BJ (cell line): ENCODE data around the gene NPR2. TPM values are rescaled to one million over a fixed set of nuclear protein-coding genes. Genes with fewer than 3 reads are reported as not detected.

Experiments
- CTCF ChIA-PET: fragments of 350-600 bp; formaldehyde crosslinking; extraction: SDS; loops from one replicate; lab custom pipeline; 2021; ENCODE audit warnings: antibody characterized with exemption, inconsistent platforms; lab: Yijun Ruan, JAX
- POLR2A ChIA-PET: fragments of 300-600 bp; sonication (Branson Sonifier 250); formaldehyde crosslinking; extraction: SDS; loops from one replicate; lab custom pipeline; 2021; ENCODE audit warnings: antibody characterized with exemption; lab: Charles Lee
- DNase-seq: peaks from one replicate; pipeline ENCODE4 v3.0.0-alpha.2; 2011; ENCODE audit warnings: low read depth
- H3K27me3 ChIP-seq: 2 replicates; pipeline ENCODE4 v1.6.0; 2011; ENCODE audit warnings: low read length; ENCODE audit not compliant: control insufficient read depth, insufficient read depth
- H3K36me3 ChIP-seq: 2 replicates; pipeline ENCODE4 v1.5.1; 2011; ENCODE audit warnings: low read length; ENCODE audit not compliant: control insufficient read depth, insufficient read depth
- H3K4me3 ChIP-seq: 2 replicates; pipeline ENCODE4 v1.5.1; 2011; ENCODE audit warnings: low read depth, mild to moderate bottlenecking, control low read depth, low read length
- CTCF ChIP-seq: IDR thresholded peaks from 2 replicates; pipeline ENCODE4 v1.5.1; 2011; ENCODE audit warnings: low read depth, mild to moderate bottlenecking, control low read depth, inconsistent platforms, low read length, moderate library complexity; ENCODE audit not compliant: insufficient read depth
- polyA plus RNA-seq: library from polyadenylated mRNA; depleted of rRNA; stranded (reverse); fragments of >200 nt; gene quantifications from 2 replicates; pipeline ENCODE4 v1.2.3, GENCODE V29; 2011

Gene NPR2
- polyA plus RNA-seq, 1 experiment = 33.4 TPM

DNA sequence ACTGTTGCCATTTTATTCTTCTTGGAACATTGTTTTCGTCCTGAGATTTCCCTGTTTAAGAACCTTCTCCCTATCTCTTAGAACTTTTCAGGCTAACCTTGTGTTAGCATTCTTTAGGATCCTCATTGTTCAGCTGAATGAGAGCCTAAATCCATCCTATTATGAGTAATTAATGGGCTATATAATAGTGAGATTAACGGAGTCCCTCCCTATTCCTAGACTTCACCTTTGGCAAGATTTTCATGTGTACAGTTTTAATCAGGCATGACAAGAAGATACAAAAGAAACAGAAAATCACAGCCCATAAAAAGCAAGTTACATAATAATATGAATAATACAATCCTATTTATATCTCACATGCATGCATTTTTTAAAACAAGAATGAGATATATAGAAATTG is 28.2 kb upstream of the NPR2 start:
- Histone ChIP-seq H3K4me3 (no peak overlapping the region), H3K36me3 (no peaks in the 10 kb centered on the region), H3K27me3 (no peaks in the 10 kb centered on the region)
- no peak for DNase-seq
- ChIA-PET CTCF (interaction anchor here (0.6 to 0.8 kb wide), 5 partner anchors 23 to 139 kb away, joined by 3 to 4 read pairs (median 4); no protein-coding TSS in a partner anchor), POLR2A (no interaction called here)
- no peak for TF ChIP-seq CTCF

DNA sequence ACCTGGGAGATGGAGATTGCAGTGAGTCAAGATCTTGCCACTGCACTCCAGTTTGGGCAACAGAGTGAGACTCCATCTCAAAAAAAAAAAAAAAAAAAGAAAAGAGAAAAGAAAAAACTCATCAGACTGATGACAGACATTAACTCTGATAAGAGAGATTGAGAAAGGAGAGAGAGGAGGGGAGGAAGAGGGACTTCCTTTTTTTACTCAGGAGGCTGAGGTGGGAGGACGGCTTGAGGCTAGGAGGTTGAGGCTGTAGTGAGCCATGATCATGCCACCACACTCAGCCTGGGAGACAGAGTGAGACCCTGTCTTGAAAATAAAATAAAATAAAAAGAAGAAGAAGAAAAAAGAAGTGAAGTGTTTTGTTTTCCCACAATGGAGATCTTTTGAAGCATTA is 27.6 kb upstream of the NPR2 start:
- no peak for TF ChIP-seq CTCF
- Histone ChIP-seq H3K27me3 (no peaks in the 10 kb centered on the region), H3K4me3 (no peak overlapping the region), H3K36me3 (no peaks in the 10 kb centered on the region)
- ChIA-PET POLR2A (no interaction called here), CTCF (interaction anchor here (1.1 to 1.6 kb wide), 3 partner anchors 9 to 12 kb away, joined by 3 read pairs; no protein-coding TSS in a partner anchor)
- no peak for DNase-seq

GRCh38 chr9:35766997-35767396 is 24.4 kb upstream of the NPR2 start:
- no peak overlapping the region for H3K4me3 ChIP-seq
- ChIA-PET POLR2A (no interaction called here), CTCF (interaction anchor here (1.0 to 14.0 kb wide), 2 partner anchors 19 to 22 kb away, joined by 3 to 89 read pairs; no protein-coding TSS in a partner anchor)
- no peak for DNase-seq
- no peak for TF ChIP-seq CTCF
- no peaks in the 10 kb centered on the region for H3K36me3 ChIP-seq
- peaks cover 16% of the 10 kb centered on the region for H3K27me3 ChIP-seq

DNA sequence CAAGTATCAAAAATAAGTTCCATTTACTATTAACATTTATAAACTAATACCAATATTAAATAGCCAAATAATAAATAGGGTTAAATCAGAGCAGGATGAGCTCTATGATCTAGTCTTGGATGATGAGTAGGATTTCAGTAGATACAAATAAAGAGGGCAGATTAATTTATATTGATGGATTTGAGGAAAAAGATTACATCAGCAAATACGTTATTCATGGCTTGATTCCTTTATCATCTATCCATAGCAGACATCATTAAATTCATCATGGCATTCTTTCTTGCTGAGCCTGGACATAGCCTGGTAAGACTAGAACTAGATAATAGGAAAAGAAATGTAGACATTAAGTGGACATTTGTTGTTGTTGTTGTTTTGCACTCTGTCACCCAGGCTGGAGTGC is 23.9 kb upstream of the NPR2 start:
- no peak for DNase-seq
- Histone ChIP-seq H3K36me3 (no peaks in the 10 kb centered on the region), H3K4me3 (no peak overlapping the region), H3K27me3 (peaks cover 16% of the 10 kb centered on the region)
- CTCF ChIA-PET = interaction anchor here (0.6 to 14.0 kb wide), 2 partner anchors 21 to 138 kb away, joined by 4 to 89 read pairs; partner anchors contain the start of gene HRCT1
- POLR2A ChIA-PET = no interaction called here
- TF ChIP-seq CTCF = no peak

- no peaks in the 10 kb centered on the region for H3K36me3 ChIP-seq
- TF ChIP-seq CTCF = no peak
- POLR2A ChIA-PET = no interaction called here
Measured at GRCh38 chr9:35769763-35770162, 21.6 kb upstream of the NPR2 start.

More at GRCh38 chr9:35769763-35770162, 21.6 kb upstream of the NPR2 start:
- Histone ChIP-seq H3K27me3 (peaks cover 16% of the 10 kb centered on the region), H3K4me3 (no peak overlapping the region)
- no peak for DNase-seq
- CTCF ChIA-PET = interaction anchor here (1.3 to 14.0 kb wide), 2 partner anchors 10 to 19 kb away, joined by 5 to 89 read pairs; no protein-coding TSS in a partner anchor
